GM20000 (cell line): ENCODE data around the gene DKK2.

ENCODE experiments used
- DNase-seq: peaks from one replicate; pipeline ENCODE4 v3.0.0; 2012; ENCODE audit warnings: low spot score
- TF ChIP-seq, protein P1 (sequence below): IDR thresholded peaks from 2 replicates; pipeline ENCODE4 v1.5.1; 2012; ENCODE audit warnings: mild to moderate bottlenecking, control low read depth; ENCODE audit errors: extremely low read depth, missing control alignments

Gene DKK2

DNA sequence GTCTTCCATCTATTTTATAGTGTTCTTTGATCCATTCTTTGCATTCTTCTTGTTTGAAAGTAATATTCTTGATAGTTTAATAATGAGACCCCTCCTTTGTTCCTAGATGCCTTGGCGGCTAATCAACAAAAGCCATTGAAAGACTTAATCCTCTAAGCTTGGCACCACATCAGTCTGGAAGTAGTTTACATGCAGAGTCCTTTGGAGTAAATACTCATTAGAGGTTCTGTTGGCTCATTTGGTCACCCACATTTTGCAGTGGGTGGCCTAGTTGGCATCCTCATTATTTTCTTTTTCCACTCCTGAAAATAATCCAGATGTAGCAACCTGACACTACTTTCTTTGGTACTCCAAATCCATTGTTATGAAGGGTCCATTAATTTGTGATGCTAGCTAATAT is 64.5 kb downstream of the DKK2 start:
- TF ChIP-seq, protein P1, sequence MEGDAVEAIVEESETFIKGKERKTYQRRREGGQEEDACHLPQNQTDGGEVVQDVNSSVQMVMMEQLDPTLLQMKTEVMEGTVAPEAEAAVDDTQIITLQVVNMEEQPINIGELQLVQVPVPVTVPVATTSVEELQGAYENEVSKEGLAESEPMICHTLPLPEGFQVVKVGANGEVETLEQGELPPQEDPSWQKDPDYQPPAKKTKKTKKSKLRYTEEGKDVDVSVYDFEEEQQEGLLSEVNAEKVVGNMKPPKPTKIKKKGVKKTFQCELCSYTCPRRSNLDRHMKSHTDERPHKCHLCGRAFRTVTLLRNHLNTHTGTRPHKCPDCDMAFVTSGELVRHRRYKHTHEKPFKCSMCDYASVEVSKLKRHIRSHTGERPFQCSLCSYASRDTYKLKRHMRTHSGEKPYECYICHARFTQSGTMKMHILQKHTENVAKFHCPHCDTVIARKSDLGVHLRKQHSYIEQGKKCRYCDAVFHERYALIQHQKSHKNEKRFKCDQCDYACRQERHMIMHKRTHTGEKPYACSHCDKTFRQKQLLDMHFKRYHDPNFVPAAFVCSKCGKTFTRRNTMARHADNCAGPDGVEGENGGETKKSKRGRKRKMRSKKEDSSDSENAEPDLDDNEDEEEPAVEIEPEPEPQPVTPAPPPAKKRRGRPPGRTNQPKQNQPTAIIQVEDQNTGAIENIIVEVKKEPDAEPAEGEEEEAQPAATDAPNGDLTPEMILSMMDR, result no peak
- no peak for DNase-seq

DNA sequence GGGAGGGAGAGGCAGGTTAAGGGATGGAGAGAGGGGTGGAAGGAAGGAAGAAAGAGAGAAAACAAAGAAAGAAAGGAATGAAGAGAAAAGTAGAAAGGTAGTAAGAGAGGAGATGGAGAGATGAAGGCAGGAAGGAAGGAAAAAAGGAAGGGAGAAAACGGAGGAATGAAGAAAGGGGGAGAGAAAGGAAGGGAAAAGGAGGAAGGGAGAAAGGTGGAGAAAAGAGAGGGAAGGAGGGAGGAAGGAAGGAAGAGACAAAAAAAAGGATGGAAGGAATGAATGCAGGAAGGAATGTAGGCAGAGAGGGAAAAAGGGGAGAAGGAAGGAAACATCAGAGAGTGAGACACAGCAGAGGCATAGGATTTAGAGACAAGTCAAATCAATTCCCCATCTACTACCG is 68.2 kb downstream of the DKK2 start:
- TF ChIP-seq, protein P1, result no peak
- no peak for DNase-seq

GRCh38 chr4:106953036-106953705 is 82.9 kb downstream of the DKK2 start:
- TF ChIP-seq, protein P1, result no peak
- DNase-seq, result no peak

DNA sequence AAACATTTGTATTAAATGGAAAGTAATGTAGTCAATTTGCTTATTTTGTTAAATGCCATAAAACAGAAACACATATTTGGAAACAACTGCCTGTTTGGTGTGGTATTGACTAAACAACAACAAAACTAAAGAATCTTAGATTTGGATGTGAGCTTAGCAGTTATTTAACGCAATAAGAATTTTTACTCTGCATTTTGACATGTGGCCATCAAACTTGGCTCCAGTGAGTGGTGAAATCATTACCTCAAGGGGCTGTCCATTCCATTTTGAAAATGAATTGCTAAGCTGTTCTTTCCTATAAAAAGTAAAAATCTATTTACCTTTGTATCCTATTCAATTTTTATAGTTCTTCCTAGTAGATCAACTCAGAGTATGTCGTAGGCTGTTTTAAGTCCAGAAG is 84.2 kb downstream of the DKK2 start:
- TF ChIP-seq, protein P1, result no peak
- DNase-seq, result no peak

GRCh38 chr4:106941841-106942240 is 94.3 kb downstream of the DKK2 start:
- no peak for DNase-seq
- TF ChIP-seq, protein P1, result no peak

GRCh38 chr4:106930522-106930921 is 105.6 kb downstream of the DKK2 start:
- DNase-seq, result no peak
- TF ChIP-seq, protein P1, result no peak

- no peak for DNase-seq
- TF ChIP-seq, protein P1, result no peak
Observed at GRCh38 chr4:106929248-106929647, 106.9 kb downstream of the DKK2 start.
